HEK293 (cell line): ENCODE results near the gene PRX.
A peak's percentile ranks its signal among the peaks of the same experiment; 100 is the strongest.

ENCODE experiments used
- EGR2 ChIP-seq: fragments of 450-650 bp; formaldehyde crosslinking; IDR thresholded peaks from 2 replicates; pipeline ENCODE4 v1.5.1; 2016; ENCODE audit warnings: low read depth, missing biosample characterization, missing genetic modification characterization
- GFI1B ChIP-seq: fragments of 450-650 bp; formaldehyde crosslinking; IDR thresholded peaks from 2 replicates; pipeline ENCODE4 v1.5.1; 2016; ENCODE audit warnings: missing biosample characterization, missing genetic modification characterization
- GLI4 ChIP-seq: fragments of 450-650 bp; formaldehyde crosslinking; IDR thresholded peaks from 2 replicates; pipeline ENCODE4 v1.5.1; 2016; ENCODE audit warnings: missing biosample characterization, missing genetic modification characterization
- HOXA7 ChIP-seq: sonication (generic); formaldehyde crosslinking; IDR thresholded peaks from 2 replicates; pipeline ENCODE4 v1.8.1; 2022; ENCODE audit warnings: missing genetic modification reagents, borderline replicate concordance
- KLF7 ChIP-seq: fragments of 450-650 bp; formaldehyde crosslinking; IDR thresholded peaks from 2 replicates; pipeline ENCODE4 v1.5.1; 2016; ENCODE audit warnings: missing biosample characterization, missing genetic modification characterization, borderline replicate concordance
- KLF8 ChIP-seq: fragments of 450-650 bp; formaldehyde crosslinking; IDR thresholded peaks from 2 replicates; pipeline ENCODE4 v1.5.1; 2016; ENCODE audit warnings: missing biosample characterization, missing genetic modification characterization
- MZF1 ChIP-seq: fragments of 450-650 bp; formaldehyde crosslinking; IDR thresholded peaks from 2 replicates; pipeline ENCODE4 v1.5.1; 2017; ENCODE audit warnings: missing biosample characterization, missing genetic modification characterization, borderline replicate concordance
- SP3 ChIP-seq: fragments of 450-650 bp; formaldehyde crosslinking; IDR thresholded peaks from 2 replicates; pipeline ENCODE4 v1.5.1; 2016; ENCODE audit warnings: missing biosample characterization, missing genetic modification characterization
- TRIM28 ChIP-seq: IDR thresholded peaks from 2 replicates; pipeline ENCODE4 v1.6.1; 2011; ENCODE audit warnings: low read length, control low read depth, borderline replicate concordance
- YY1 ChIP-seq: fragments of 450-650 bp; formaldehyde crosslinking; IDR thresholded peaks from 2 replicates; pipeline ENCODE4 v1.5.1; 2018; ENCODE audit warnings: missing biosample characterization, missing genetic modification characterization
- ZEB2 ChIP-seq: fragments of 450-650 bp; formaldehyde crosslinking; IDR thresholded peaks from 2 replicates; pipeline ENCODE4 v1.5.1; 2016; ENCODE audit warnings: missing biosample characterization, missing genetic modification characterization
- ZFHX2 ChIP-seq: fragments of 450-650 bp; formaldehyde crosslinking; conservative IDR thresholded peaks from 2 replicates; pipeline ENCODE4 v1.5.1; 2016; ENCODE audit warnings: missing biosample characterization, missing genetic modification characterization
- ZNF112 ChIP-seq: fragments of 450-650 bp; formaldehyde crosslinking; IDR thresholded peaks from 2 replicates; pipeline ENCODE4 v1.5.0; 2017; ENCODE audit warnings: missing biosample characterization, missing genetic modification characterization
- ZNF121 ChIP-seq: fragments of 450-650 bp; formaldehyde crosslinking; IDR thresholded peaks from 2 replicates; pipeline ENCODE4 v1.5.1; 2016; ENCODE audit warnings: missing biosample characterization, missing genetic modification characterization
- ZNF239 ChIP-seq: fragments of 450-650 bp; formaldehyde crosslinking; IDR thresholded peaks from 2 replicates; pipeline ENCODE4 v1.5.1; 2016; ENCODE audit warnings: missing biosample characterization, missing genetic modification characterization
- ZNF24 ChIP-seq: fragments of 450-650 bp; formaldehyde crosslinking; IDR thresholded peaks from 2 replicates; pipeline ENCODE4 v1.5.1; 2016; ENCODE audit warnings: missing biosample characterization, missing genetic modification characterization
- ZNF248 ChIP-seq: fragments of 450-650 bp; formaldehyde crosslinking; IDR thresholded peaks from 2 replicates; pipeline ENCODE4 v1.5.1; 2017; ENCODE audit warnings: missing biosample characterization, missing genetic modification characterization
- ZNF350 ChIP-seq: fragments of 450-650 bp; formaldehyde crosslinking; IDR thresholded peaks from 2 replicates; pipeline ENCODE4 v1.5.0; 2017; ENCODE audit warnings: missing biosample characterization, mild to moderate bottlenecking, missing genetic modification characterization
- ZNF404 ChIP-seq: fragments of 450-650 bp; formaldehyde crosslinking; IDR thresholded peaks from 2 replicates; pipeline ENCODE4 v1.5.1; 2017; ENCODE audit warnings: missing biosample characterization, missing genetic modification characterization
- ZNF48 ChIP-seq: fragments of 450-650 bp; formaldehyde crosslinking; IDR thresholded peaks from 2 replicates; pipeline ENCODE4 v1.5.1; 2016; ENCODE audit warnings: missing biosample characterization, missing genetic modification characterization
- ZNF501 ChIP-seq: fragments of 450-650 bp; formaldehyde crosslinking; IDR thresholded peaks from 2 replicates; pipeline ENCODE4 v1.5.1; 2016; ENCODE audit warnings: missing biosample characterization, missing genetic modification characterization
- ZNF561 ChIP-seq: fragments of 450-650 bp; IDR thresholded peaks from 2 replicates; pipeline ENCODE4 v1.5.1; 2018; ENCODE audit warnings: missing biosample characterization, missing genetic modification characterization, borderline replicate concordance
- ZNF580 ChIP-seq: fragments of 450-650 bp; formaldehyde crosslinking; IDR thresholded peaks from 2 replicates; pipeline ENCODE4 v1.5.1; 2016; ENCODE audit warnings: missing biosample characterization, missing genetic modification characterization
- ZNF792 ChIP-seq: fragments of 450-650 bp; formaldehyde crosslinking; IDR thresholded peaks from 2 replicates; pipeline ENCODE4 v1.5.1; 2016; ENCODE audit warnings: missing biosample characterization, missing genetic modification characterization
- ZSCAN16 ChIP-seq: fragments of 450-650 bp; formaldehyde crosslinking; IDR thresholded peaks from 2 replicates; pipeline ENCODE4 v1.5.1; 2016; ENCODE audit warnings: missing biosample characterization, missing genetic modification characterization
- ZSCAN4 ChIP-seq: fragments of 450-650 bp; formaldehyde crosslinking; IDR thresholded peaks from 2 replicates; pipeline ENCODE4 v1.5.1; 2017; ENCODE audit warnings: missing biosample characterization, missing genetic modification characterization
- TF ChIP-seq, protein P1 (sequence below): fragments of 450-650 bp; formaldehyde crosslinking; IDR thresholded peaks from 2 replicates; pipeline ENCODE4 v1.5.1; 2016; ENCODE audit warnings: missing biosample characterization, missing genetic modification characterization
- TF ChIP-seq, protein P2 (sequence below): fragments of 450-650 bp; formaldehyde crosslinking; conservative IDR thresholded peaks from 2 replicates; pipeline ENCODE4 v1.5.1; 2016; ENCODE audit warnings: low read depth, missing biosample characterization, missing genetic modification characterization
- TF ChIP-seq, protein P3 (sequence below): fragments of 450-650 bp; formaldehyde crosslinking; IDR thresholded peaks from 2 replicates; pipeline ENCODE4 v1.5.1; 2016; ENCODE audit warnings: missing biosample characterization, missing genetic modification characterization
- TF ChIP-seq, protein P4 (sequence below): fragments of 450-650 bp; formaldehyde crosslinking; IDR thresholded peaks from 2 replicates; pipeline ENCODE4 v1.5.1; 2016; ENCODE audit warnings: missing biosample characterization, missing genetic modification characterization

PRX gene

DNA sequence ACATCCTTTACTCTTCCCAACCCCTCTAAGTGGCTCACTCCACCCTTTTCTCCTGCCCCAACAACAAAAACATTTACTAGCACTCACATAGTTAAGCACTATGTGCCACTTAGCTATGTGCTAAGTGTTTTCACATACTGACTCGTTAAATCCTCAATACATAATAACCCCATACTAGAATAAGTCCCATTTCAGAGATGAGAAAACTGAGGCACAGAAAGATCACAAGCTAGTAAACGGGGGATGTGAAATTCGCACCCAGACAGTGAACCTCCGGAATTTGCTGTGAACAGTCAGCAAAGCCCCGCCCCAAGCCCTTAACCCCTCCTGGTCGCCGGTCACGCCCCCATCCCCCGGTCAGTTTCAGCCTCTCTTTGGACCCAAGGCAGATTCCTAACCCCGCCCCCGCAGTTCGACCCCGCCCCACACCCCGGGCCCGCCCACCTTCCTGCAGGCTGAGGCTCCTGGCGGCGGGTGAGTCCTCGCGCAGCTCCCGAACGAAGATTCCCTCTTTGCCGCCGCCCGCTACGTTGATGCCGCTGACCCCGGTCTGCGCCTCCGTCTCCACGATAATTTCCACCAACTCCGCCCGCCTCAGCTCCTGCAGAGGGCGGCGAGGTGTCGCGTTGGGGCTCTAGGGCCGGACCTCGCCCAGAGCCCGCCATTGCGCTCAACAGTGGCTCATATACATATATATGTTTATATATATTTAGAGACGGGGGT is 9.8 kb downstream of the PRX start (continued):
- TF ChIP-seq MZF1 (tag by site-specific recombination) (peak; percentile 92), HOXA7 (CRISPR knock-in tag) (no peak), ZNF48 (no peak), ZNF580 (peak; percentile 98), ZNF248 (tag by site-specific recombination) (no peak), ZEB2 (peak; percentile 49; the same call in 1 of the 2 replicates), ZNF561 (tag by site-specific recombination) (no peak), ZNF350 (no peak), ZNF501 (no peak; the same call in none of the 2 replicates), TRIM28 (no peak), EGR2 (tag by site-specific recombination) (peak; percentile 76), KLF7 (tag by site-specific recombination) (peak; percentile 69; the same call in 1 of the 2 replicates), ZNF112 (no peak), GFI1B (tag by site-specific recombination) (0 out of 2 replicates have a peak, but pooled peaks have one; percentile 41), ZFHX2 (tag by site-specific recombination) (peak; percentile 83), SP3 (tag by site-specific recombination) (peak; percentile 88), ZNF792 (no peak), ZSCAN16 (0 out of 2 replicates have a peak, but pooled peaks have one; percentile 29), ZNF24 (tag by site-specific recombination) (peak; percentile 96), ZNF404 (tag by site-specific recombination) (no peak), KLF8 (tag by site-specific recombination) (peak; percentile 72), GLI4 (tag by site-specific recombination) (no peak), ZSCAN4 (peak; percentile 46), YY1 (0 out of 2 replicates have a peak, but pooled peaks have one; percentile 67), ZNF121 (tag by site-specific recombination) (no peak), ZNF239 (0 out of 2 replicates have a peak, but pooled peaks have one; percentile 19)
- TF ChIP-seq, protein P1, sequence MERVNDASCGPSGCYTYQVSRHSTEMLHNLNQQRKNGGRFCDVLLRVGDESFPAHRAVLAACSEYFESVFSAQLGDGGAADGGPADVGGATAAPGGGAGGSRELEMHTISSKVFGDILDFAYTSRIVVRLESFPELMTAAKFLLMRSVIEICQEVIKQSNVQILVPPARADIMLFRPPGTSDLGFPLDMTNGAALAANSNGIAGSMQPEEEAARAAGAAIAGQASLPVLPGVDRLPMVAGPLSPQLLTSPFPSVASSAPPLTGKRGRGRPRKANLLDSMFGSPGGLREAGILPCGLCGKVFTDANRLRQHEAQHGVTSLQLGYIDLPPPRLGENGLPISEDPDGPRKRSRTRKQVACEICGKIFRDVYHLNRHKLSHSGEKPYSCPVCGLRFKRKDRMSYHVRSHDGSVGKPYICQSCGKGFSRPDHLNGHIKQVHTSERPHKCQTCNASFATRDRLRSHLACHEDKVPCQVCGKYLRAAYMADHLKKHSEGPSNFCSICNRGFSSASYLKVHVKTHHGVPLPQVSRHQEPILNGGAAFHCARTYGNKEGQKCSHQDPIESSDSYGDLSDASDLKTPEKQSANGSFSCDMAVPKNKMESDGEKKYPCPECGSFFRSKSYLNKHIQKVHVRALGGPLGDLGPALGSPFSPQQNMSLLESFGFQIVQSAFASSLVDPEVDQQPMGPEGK (tag by site-specific recombination): peak; percentile 57
- TF ChIP-seq, protein P2, sequence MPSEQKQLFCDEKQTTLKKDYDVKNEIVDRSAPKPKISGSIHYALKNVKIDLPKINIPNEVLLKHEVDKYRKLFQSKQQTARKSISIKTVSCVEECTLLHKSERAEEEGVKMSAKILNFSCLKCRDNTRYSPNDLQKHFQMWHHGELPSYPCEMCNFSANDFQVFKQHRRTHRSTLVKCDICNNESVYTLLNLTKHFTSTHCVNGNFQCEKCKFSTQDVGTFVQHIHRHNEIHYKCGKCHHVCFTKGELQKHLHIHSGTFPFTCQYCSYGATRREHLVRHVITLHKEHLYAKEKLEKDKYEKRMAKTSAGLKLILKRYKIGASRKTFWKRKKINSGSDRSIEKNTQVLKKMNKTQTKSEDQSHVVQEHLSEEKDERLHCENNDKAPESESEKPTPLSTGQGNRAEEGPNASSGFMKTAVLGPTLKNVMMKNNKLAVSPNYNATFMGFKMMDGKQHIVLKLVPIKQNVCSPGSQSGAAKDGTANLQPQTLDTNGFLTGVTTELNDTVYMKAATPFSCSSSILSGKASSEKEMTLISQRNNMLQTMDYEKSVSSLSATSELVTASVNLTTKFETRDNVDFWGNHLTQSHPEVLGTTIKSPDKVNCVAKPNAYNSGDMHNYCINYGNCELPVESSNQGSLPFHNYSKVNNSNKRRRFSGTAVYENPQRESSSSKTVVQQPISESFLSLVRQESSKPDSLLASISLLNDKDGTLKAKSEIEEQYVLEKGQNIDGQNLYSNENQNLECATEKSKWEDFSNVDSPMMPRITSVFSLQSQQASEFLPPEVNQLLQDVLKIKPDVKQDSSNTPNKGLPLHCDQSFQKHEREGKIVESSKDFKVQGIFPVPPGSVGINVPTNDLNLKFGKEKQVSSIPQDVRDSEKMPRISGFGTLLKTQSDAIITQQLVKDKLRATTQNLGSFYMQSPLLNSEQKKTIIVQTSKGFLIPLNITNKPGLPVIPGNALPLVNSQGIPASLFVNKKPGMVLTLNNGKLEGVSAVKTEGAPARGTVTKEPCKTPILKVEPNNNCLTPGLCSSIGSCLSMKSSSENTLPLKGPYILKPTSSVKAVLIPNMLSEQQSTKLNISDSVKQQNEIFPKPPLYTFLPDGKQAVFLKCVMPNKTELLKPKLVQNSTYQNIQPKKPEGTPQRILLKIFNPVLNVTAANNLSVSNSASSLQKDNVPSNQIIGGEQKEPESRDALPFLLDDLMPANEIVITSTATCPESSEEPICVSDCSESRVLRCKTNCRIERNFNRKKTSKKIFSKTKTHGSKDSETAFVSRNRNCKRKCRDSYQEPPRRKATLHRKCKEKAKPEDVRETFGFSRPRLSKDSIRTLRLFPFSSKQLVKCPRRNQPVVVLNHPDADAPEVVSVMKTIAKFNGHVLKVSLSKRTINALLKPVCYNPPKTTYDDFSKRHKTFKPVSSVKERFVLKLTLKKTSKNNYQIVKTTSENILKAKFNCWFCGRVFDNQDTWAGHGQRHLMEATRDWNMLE (tag by site-specific recombination): no peak
- TF ChIP-seq, protein P3, sequence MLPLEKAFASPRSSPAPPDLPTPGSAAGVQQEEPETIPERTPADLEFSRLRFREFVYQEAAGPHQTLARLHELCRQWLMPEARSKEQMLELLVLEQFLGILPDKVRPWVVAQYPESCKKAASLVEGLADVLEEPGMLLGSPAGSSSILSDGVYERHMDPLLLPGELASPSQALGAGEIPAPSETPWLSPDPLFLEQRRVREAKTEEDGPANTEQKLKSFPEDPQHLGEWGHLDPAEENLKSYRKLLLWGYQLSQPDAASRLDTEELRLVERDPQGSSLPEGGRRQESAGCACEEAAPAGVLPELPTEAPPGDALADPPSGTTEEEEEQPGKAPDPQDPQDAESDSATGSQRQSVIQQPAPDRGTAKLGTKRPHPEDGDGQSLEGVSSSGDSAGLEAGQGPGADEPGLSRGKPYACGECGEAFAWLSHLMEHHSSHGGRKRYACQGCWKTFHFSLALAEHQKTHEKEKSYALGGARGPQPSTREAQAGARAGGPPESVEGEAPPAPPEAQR (tag by site-specific recombination): peak; percentile 65; the same call in 1 of the 2 replicates
- TF ChIP-seq, protein P4, sequence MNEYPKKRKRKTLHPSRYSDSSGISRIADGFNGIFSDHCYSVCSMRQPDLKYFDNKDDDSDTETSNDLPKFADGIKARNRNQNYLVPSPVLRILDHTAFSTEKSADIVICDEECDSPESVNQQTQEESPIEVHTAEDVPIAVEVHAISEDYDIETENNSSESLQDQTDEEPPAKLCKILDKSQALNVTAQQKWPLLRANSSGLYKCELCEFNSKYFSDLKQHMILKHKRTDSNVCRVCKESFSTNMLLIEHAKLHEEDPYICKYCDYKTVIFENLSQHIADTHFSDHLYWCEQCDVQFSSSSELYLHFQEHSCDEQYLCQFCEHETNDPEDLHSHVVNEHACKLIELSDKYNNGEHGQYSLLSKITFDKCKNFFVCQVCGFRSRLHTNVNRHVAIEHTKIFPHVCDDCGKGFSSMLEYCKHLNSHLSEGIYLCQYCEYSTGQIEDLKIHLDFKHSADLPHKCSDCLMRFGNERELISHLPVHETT (tag by site-specific recombination): peak; percentile 92
